Limb (tissue), 2 donors: ENCODE data around the gene PIGK.

Experiments
- DNase-seq, 2 donors: peaks; one replicate each; pipeline ENCODE4 v3.0.0-alpha.2; 2016; ENCODE audit errors: extremely low spot score in 2 of 2

PIGK gene

DNA sequence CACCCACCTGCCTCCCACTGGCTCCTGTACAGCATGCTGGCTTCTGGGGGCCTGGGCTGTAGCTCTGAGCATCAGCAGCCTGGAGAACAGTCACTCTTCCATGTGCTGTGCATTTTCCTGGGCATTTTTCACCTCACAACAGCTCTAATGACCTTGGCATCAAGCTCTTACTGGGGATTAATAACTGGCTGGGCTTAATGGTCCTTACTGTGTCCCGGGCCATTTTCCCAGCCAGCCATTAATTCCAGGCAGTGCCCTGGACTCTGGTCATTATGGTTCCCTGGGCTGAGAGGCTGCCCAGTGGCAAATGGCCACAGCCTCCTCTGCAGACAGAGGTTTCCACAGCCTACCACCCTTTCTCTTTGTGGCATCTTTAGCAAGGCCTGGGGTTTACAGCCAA, 180.1 kb downstream of the PIGK start:
- no peak for DNase-seq
